Endodermal cell (in vitro differentiated cells): ENCODE data around the gene BFSP2. TPM values are rescaled to one million over a fixed set of nuclear protein-coding genes. Genes with fewer than 3 reads are reported as not detected.
A peak's percentile ranks its signal among the peaks of the same experiment; 100 is the strongest.

Source experiments
- DNase-seq: peaks from one replicate; pipeline ENCODE4 v3.0.0-alpha.2; 2017
- H3K27ac ChIP-seq: 2 replicates; pipeline ENCODE4 v1.5.1; 2013; ENCODE audit warnings: mild to moderate bottlenecking, low read depth, low read length, moderate library complexity
- H3K27me3 ChIP-seq: 2 replicates; pipeline ENCODE4 v1.6.1; 2013; ENCODE audit warnings: mild to moderate bottlenecking, low read length, moderate library complexity; ENCODE audit not compliant: insufficient read depth, control insufficient read depth, poor library complexity, severe bottlenecking
- H3K36me3 ChIP-seq: 2 replicates; pipeline ENCODE4 v1.7.0; 2013; ENCODE audit warnings: mild to moderate bottlenecking, low read length, moderate library complexity; ENCODE audit not compliant: control insufficient read depth, insufficient read depth
- H3K4me1 ChIP-seq: one replicate; pipeline ENCODE4 v1.7.0; 2013; ENCODE audit warnings: low read length; ENCODE audit not compliant: control insufficient read depth, insufficient read depth
- H3K4me3 ChIP-seq: 2 replicates; pipeline ENCODE4 v1.5.1; 2013; ENCODE audit warnings: mild to moderate bottlenecking, low read length, moderate library complexity
- H3K9ac ChIP-seq: 2 replicates; pipeline ENCODE4 v1.6.1; 2013; ENCODE audit warnings: mild to moderate bottlenecking, low read length, moderate library complexity; ENCODE audit not compliant: poor library complexity, severe bottlenecking; ENCODE audit errors: extremely low read depth
- H3K9me3 ChIP-seq: 2 replicates; pipeline ENCODE4 v1.6.1; 2013; ENCODE audit warnings: mild to moderate bottlenecking, low read length, moderate library complexity; ENCODE audit not compliant: control insufficient read depth
- H3K27ac Mint-ChIP-seq: 2 replicates; pipeline ENCODE4 v1.8.0; 2020; ENCODE audit warnings: mixed read lengths
- H3K27me3 Mint-ChIP-seq: 2 replicates; pipeline ENCODE4 v1.8.0; 2021; ENCODE audit warnings: mild to moderate bottlenecking, mixed read lengths; ENCODE audit not compliant: insufficient read depth
- H3K36me3 Mint-ChIP-seq: 2 replicates; pipeline ENCODE4 v1.8.0; 2020; ENCODE audit warnings: low read depth, mixed read lengths
- H3K4me1 Mint-ChIP-seq: 2 replicates; pipeline ENCODE4 v1.8.0; 2020; ENCODE audit warnings: mixed read lengths
- H3K4me3 Mint-ChIP-seq: 2 replicates; pipeline ENCODE4 v1.8.0; 2020; ENCODE audit warnings: mild to moderate bottlenecking, moderate library complexity, mixed read lengths
- H3K9me3 Mint-ChIP-seq: 2 replicates; pipeline ENCODE4 v1.8.0; 2020; ENCODE audit warnings: mild to moderate bottlenecking, mixed read lengths
- CTCF ChIP-seq: fragments of 200-600 bp; sonication (generic); conservative IDR thresholded peaks from 2 replicates; pipeline ENCODE4 v1.5.0; 2021; ENCODE audit warnings: antibody characterized with exemption, mild to moderate bottlenecking
- WGBS, 2 experiments: methylation state at CpG; one replicate each; pipeline versions ENCODE4 v1.1.5 to v1.1.7; 2013; ENCODE audit warnings: missing lambda C conversion rate in 2 of 2, mixed read lengths in 1 of 2; ENCODE audit not compliant: insufficient coverage in 1 of 2, insufficient read length in 1 of 2; 5-methylcytosine and 5-hydroxymethylcytosine counted together
- total RNA-seq, 2 donors: library from RNA; stranded (reverse); fragmentation: NEBNext Ultra II Directional in 1 of 2; extraction: Animal tissue kit (Norgen Biotek cat#: 25700) in 1 of 2; gene quantifications; 2 replicates in 1 of 2; 3 replicates in 1 of 2; pipeline ENCODE4 v1.2.1, GENCODE V29; 2021

Gene BFSP2
- total RNA-seq, 2 donors from 2014 or later, result not detected

GRCh38 chr3:133463347-133463860 is 63.5 kb downstream of the BFSP2 start:
- Mint-ChIP-seq H3K4me3 (no peak overlapping the region), H3K9me3 (no peaks in the 10 kb centered on the region), H3K27ac (no peak overlapping the region), H3K4me1 (peaks cover 20% of the 10 kb centered on the region), H3K27me3 (no peaks in the 10 kb centered on the region), H3K36me3 (no peaks in the 10 kb centered on the region)
- H3K36me3 ChIP-seq, result no peaks in the 10 kb centered on the region
- DNase-seq, result no peak
- no peak overlapping the region for H3K4me3 ChIP-seq
- H3K9me3 ChIP-seq, result no peaks in the 10 kb centered on the region
- no peaks in the 10 kb centered on the region for H3K27me3 ChIP-seq
- peaks cover 3% of the 10 kb centered on the region for H3K4me1 ChIP-seq
- no peak for TF ChIP-seq CTCF
- no peak overlapping the region for H3K9ac ChIP-seq
- H3K27ac ChIP-seq, result no peak overlapping the region
- WGBS, 2 experiments, result 98% methylated on average over 7 to 8 of the region's 8 CpGs

- DNase-seq, result no peak
- 80 to 96% methylated on average over 1 of the region's 1 CpG for WGBS, 2 experiments
- H3K27me3 Mint-ChIP-seq, result no peaks in the 10 kb centered on the region
- H3K4me3 Mint-ChIP-seq, result no peak overlapping the region
- Histone ChIP-seq H3K4me3 (no peak overlapping the region), H3K9me3 (no peaks in the 10 kb centered on the region), H3K36me3 (no peaks in the 10 kb centered on the region), H3K9ac (no peak overlapping the region), H3K4me1 (peaks cover 3% of the 10 kb centered on the region), H3K27ac (no peak overlapping the region), H3K27me3 (no peaks in the 10 kb centered on the region)
- H3K4me1 Mint-ChIP-seq, result peaks cover 20% of the 10 kb centered on the region
- H3K9me3 Mint-ChIP-seq, result no peaks in the 10 kb centered on the region
- TF ChIP-seq CTCF, result peak; percentile 46
- no peaks in the 10 kb centered on the region for H3K36me3 Mint-ChIP-seq
- H3K27ac Mint-ChIP-seq, result no peak overlapping the region
Measured at GRCh38 chr3:133464573-133464972, 64.7 kb downstream of the BFSP2 start.

- Mint-ChIP-seq H3K4me1 (peaks cover 5% of the 10 kb centered on the region), H3K27ac (no peak overlapping the region), H3K36me3 (no peaks in the 10 kb centered on the region), H3K27me3 (peaks cover 12% of the 10 kb centered on the region), H3K4me3 (no peak overlapping the region), H3K9me3 (no peaks in the 10 kb centered on the region)
- Histone ChIP-seq H3K4me3 (no peak overlapping the region), H3K36me3 (no peaks in the 10 kb centered on the region), H3K27me3 (no peaks in the 10 kb centered on the region), H3K9me3 (no peaks in the 10 kb centered on the region), H3K9ac (no peak overlapping the region), H3K4me1 (peaks cover 3% of the 10 kb centered on the region), H3K27ac (no peak overlapping the region)
- WGBS, 2 experiments, result 78 to 93% methylated on average over 4 to 11 of the region's 12 CpGs
- no peak for DNase-seq
- TF ChIP-seq CTCF, result no peak
Measured at GRCh38 chr3:133466531-133467386, 66.9 kb downstream of the BFSP2 start.
